GM13977 (cell line): ENCODE data around the gene PLA2G4D.

Source experiments
- DNase-seq: peaks from one replicate; pipeline ENCODE4 v3.0.0; 2012; ENCODE audit warnings: low spot score
- in situ Hi-C: fragments of 300-500 bp; cut with MboI; formaldehyde crosslinking; loops from one replicate; pipeline ENCODE4 v1.12.0; 2022; ENCODE audit warnings: low sequenced_read_pairs, low pct_unique_long_range_greater_than_20kb, mixed read lengths, inconsistent platforms; ENCODE audit not compliant: unreplicated experiment
- TF ChIP-seq, protein P1 (sequence below): IDR thresholded peaks from 2 replicates; pipeline ENCODE4 v1.5.1; 2012; ENCODE audit warnings: mild to moderate bottlenecking, control low read depth; ENCODE audit not compliant: insufficient read depth; ENCODE audit errors: extremely low read depth, missing control alignments

PLA2G4D gene, protein sequence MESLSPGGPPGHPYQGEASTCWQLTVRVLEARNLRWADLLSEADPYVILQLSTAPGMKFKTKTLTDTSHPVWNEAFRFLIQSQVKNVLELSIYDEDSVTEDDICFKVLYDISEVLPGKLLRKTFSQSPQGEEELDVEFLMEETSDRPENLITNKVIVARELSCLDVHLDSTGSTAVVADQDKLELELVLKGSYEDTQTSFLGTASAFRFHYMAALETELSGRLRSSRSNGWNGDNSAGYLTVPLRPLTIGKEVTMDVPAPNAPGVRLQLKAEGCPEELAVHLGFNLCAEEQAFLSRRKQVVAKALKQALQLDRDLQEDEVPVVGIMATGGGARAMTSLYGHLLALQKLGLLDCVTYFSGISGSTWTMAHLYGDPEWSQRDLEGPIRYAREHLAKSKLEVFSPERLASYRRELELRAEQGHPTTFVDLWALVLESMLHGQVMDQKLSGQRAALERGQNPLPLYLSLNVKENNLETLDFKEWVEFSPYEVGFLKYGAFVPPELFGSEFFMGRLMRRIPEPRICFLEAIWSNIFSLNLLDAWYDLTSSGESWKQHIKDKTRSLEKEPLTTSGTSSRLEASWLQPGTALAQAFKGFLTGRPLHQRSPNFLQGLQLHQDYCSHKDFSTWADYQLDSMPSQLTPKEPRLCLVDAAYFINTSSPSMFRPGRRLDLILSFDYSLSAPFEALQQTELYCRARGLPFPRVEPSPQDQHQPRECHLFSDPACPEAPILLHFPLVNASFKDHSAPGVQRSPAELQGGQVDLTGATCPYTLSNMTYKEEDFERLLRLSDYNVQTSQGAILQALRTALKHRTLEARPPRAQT

DNA sequence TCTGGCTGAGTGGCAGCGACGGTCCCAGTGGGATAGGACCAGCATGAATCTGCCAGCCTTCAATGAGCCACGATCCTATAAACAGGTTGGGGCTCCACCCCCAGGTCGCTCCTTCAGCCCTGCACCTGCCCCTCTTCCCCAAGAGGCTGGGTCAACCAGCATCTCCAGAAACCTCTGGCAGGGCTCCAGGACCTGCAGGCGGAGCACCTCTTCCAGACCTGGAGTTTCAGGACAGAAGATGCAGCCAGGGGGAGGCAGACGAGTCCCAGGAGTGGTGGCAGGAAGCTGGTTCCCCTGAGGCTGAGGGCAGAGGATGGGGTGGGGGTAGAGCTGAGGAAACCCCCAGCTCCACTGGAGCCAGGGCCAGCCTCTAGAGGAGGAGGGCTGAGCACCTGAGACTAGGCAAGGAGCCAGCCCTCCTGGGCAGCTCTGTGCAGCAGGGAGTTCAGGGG lies at the start of gene PLA2G4D:
PLA2G4D (minus strand) TSS at position 51 of the 452 bp plus-strand sequence. CDS start 103 bp downstream, outside the sequence.
- TF ChIP-seq, protein P1, sequence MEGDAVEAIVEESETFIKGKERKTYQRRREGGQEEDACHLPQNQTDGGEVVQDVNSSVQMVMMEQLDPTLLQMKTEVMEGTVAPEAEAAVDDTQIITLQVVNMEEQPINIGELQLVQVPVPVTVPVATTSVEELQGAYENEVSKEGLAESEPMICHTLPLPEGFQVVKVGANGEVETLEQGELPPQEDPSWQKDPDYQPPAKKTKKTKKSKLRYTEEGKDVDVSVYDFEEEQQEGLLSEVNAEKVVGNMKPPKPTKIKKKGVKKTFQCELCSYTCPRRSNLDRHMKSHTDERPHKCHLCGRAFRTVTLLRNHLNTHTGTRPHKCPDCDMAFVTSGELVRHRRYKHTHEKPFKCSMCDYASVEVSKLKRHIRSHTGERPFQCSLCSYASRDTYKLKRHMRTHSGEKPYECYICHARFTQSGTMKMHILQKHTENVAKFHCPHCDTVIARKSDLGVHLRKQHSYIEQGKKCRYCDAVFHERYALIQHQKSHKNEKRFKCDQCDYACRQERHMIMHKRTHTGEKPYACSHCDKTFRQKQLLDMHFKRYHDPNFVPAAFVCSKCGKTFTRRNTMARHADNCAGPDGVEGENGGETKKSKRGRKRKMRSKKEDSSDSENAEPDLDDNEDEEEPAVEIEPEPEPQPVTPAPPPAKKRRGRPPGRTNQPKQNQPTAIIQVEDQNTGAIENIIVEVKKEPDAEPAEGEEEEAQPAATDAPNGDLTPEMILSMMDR: no peak
- no peak for DNase-seq
- in situ Hi-C loops: no loop called here

DNA sequence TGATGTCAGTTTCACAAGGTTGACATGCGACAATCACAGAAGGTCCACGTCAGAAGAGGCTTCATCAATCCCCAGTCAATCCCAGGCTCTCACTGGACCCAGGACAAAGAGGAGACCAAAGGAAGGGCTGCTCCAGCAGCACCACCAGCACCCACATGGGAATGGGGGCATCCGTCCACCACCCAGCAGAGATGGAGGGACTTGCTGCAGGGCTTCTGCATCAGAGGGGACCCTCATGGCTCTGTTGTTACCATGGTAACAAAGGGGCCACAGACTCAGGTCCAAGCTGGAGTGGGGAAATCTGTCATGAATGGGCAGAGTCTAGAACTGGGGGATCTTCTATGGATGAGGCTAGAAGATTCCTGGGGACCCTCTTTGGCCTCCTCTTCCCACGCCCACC lies 49.0 kb upstream of the PLA2G4D start:
- no peak for DNase-seq
- in situ Hi-C loops: no loop called here
- TF ChIP-seq, protein P1: no peak

GRCh38 chr15:42141795-42142667 lies 47.7 kb upstream of the PLA2G4D start:
- in situ Hi-C loops: no loop called here
- no peak for DNase-seq

DNA sequence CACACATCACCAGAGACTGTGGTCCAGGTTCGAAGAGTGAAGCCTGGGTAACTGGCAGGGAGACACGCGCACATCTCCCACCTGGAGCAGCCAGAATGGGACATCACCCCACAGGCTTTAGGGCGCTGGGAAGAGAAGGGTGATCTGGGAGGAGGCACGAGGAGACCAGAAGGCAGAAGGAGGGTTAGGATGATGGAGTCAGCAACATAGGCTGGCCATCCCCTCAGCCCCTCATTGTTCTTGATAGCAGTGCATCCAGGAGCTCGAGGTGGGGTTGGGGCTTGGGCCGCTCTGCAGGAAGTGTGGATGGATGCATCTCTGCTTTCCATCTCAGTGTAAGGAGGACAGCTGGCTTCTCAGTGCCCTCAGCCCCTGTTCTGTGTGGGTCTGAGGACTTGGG lies 46.9 kb upstream of the PLA2G4D start:
- in situ Hi-C loops: no loop called here
- no peak for DNase-seq
- TF ChIP-seq, protein P1: no peak

More at GRCh38 chr15:42141795-42142667, 47.7 kb upstream of the PLA2G4D start:
- TF ChIP-seq, protein P1: no peak

DNA sequence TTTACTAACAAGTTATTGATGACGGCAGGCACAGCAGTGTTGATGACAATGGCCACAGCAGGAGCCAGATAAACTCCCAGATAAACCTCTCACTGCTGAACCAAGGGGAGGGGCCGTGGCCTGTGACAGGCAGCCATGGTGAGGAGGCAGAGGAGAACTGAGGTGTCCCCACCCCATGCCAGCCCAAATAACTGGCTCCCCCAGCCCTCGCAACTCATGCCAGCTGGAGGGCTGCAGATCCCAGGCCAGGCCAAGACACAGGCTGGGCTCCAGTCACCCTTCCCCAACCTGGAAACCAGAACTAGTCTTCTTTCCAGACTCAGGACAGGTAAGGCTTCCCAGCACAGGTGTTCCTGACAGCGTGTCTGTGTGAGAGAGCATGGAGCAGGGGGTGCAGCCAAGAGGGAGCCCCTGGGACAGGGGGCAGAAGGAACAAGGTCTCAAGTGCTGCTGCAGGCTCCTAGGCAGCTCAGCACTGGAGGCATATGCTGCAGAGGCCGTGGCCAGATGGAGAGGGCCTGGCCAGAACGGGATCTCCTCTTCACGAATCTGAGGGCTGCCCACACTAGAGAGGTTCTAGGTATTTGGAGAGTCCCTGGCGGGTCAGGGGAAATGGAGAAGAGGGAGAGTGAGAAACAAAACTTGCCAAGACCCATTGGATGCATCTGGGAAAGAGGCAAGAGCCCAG lies 46.2 kb upstream of the PLA2G4D start:
- TF ChIP-seq, protein P1: no peak
- in situ Hi-C loops: no loop called here

More for the DNA sequence above, 46.2 kb upstream of the PLA2G4D start:
- DNase-seq: no peak
